ENCODE results near the gene TCEAL4.

DNA sequence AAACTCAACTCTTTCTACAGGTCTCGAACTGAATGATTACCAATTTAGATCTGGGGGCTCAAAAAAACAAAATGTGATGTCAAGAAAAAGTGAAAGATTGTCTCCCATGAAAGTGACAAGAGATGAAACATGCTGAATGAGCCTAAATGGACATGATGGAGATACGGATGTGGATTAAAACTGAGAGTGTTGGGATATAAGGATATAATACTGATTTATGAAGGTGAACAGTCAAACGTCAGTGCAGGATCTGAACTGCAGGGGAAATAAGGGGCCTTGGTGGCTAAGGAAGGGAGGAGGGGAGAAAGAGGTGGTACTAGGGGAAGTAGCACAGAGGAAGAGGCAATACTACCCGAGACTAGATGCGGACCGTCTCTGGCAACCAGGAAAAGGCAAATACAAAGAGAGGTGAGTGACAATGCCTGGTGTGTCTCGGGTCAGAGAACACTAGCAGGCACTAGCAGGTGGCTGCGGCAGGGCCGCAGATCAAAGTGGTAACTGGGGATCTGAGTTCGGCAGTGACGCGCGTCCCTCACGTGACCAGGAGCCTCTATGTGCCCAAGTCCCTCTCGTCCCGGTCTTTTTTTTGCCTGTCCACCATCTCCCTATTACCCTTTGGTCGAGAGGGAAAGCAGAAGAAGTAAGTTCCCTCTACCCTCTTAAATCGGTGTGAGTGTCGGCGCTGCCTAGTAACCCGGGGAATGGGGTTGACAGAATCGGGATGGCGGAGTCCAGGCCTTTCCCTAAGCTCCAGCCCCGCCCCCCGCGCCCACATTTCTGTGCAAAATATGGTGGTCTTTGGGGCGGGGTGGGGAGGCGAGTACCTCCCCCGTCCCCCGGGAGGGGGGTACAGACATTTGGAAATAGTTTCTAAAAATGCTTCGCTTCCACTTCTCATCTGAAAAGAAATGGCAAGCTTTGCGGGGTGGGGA, 43.3 kb downstream of the TCEAL4 start, which contains the start of gene TCEAL1:
- TF ChIP-seq, protein P1, sequence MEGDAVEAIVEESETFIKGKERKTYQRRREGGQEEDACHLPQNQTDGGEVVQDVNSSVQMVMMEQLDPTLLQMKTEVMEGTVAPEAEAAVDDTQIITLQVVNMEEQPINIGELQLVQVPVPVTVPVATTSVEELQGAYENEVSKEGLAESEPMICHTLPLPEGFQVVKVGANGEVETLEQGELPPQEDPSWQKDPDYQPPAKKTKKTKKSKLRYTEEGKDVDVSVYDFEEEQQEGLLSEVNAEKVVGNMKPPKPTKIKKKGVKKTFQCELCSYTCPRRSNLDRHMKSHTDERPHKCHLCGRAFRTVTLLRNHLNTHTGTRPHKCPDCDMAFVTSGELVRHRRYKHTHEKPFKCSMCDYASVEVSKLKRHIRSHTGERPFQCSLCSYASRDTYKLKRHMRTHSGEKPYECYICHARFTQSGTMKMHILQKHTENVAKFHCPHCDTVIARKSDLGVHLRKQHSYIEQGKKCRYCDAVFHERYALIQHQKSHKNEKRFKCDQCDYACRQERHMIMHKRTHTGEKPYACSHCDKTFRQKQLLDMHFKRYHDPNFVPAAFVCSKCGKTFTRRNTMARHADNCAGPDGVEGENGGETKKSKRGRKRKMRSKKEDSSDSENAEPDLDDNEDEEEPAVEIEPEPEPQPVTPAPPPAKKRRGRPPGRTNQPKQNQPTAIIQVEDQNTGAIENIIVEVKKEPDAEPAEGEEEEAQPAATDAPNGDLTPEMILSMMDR (IDR thresholded peaks at IDR 0.05; ENCODE audit: low read depth, low read length, poor library complexity, severe bottlenecking): no peak
- TF ChIP-seq EZH2phosphoT487 (IDR thresholded peaks at IDR 0.05; ENCODE audit: borderline replicate concordance, low read length): no peak
